HG02623 (cell line): ENCODE results near the gene ITLN2.
"Not testable (repeated sequence)": the region's sequence is repeated elsewhere in the genome, so short reads cannot be mapped to it uniquely, and the experiment has no call there.

Experiments used
- ATAC-seq: cut with Tn5 transposase; IDR thresholded peaks from one replicate; pipeline ENCODE4 v1.9.1; 2021; ENCODE audit warnings: moderate library complexity; ENCODE audit not compliant: unreplicated experiment

ITLN2 gene

GRCh38 chr1:160910170-160910750 is 44.3 kb downstream of the ITLN2 start:
- no peak for ATAC-seq

GRCh38 chr1:160907976-160908375 is 46.6 kb downstream of the ITLN2 start:
- ATAC-seq: no peak

- no peak for ATAC-seq
Measured at GRCh38 chr1:160905617-160905989, 49.0 kb downstream of the ITLN2 start.

- ATAC-seq: no peak
Measured at GRCh38 chr1:160904783-160905616, 49.6 kb downstream of the ITLN2 start.

GRCh38 chr1:160902251-160902650 is 52.4 kb downstream of the ITLN2 start:
- ATAC-seq: not testable (repeated sequence)

GRCh38 chr1:160901768-160902167 is 52.8 kb downstream of the ITLN2 start:
- ATAC-seq: no peak

- ATAC-seq: not testable (repeated sequence)
Measured at GRCh38 chr1:160900683-160901082, 53.9 kb downstream of the ITLN2 start.
